HepG2 (cell line): Measurements from ENCODE around the gene CD7. TPM values are rescaled to one million over a fixed set of nuclear protein-coding genes. Genes with fewer than 3 reads are reported as not detected.
A peak's percentile ranks its signal among the peaks of the same experiment; 100 is the strongest.

ENCODE experiments used
- ATF4 ChIP-seq, 2 experiments: fragments of 450-650 bp in 1 of 2; sonication (generic) in 1 of 2; formaldehyde crosslinking; IDR thresholded peaks; 2 replicates each; pipeline versions ENCODE4 v1.5.0 to v1.8.0; 2020 to 2022; ENCODE audit warnings: mild to moderate bottlenecking in 1 of 2, missing genetic modification reagents in 1 of 2
- ATF5 ChIP-seq: sonication (generic); formaldehyde crosslinking; IDR thresholded peaks from 2 replicates; pipeline ENCODE4 v1.4.0; 2020; ENCODE audit warnings: mild to moderate bottlenecking, low read depth, missing genetic modification reagents
- CBX5 ChIP-seq: sonication (generic); formaldehyde crosslinking; IDR thresholded peaks from 2 replicates; pipeline ENCODE4 v1.4.0; 2020; ENCODE audit warnings: missing genetic modification reagents, borderline replicate concordance
- CHD4 ChIP-seq: fragments of 200-600 bp; sonication (generic); IDR thresholded peaks from 2 replicates; pipeline ENCODE4 v1.7.0; 2017; ENCODE audit warnings: mild to moderate bottlenecking, low read length, borderline replicate concordance
- FOXK2 ChIP-seq: fragments of 450-650 bp; IDR thresholded peaks from 2 replicates; pipeline ENCODE4 v1.6.1; 2016
- HDAC6 ChIP-seq: fragments of 200-600 bp; sonication (generic); IDR thresholded peaks from 2 replicates; pipeline ENCODE4 v1.7.0; 2017; ENCODE audit warnings: mild to moderate bottlenecking, antibody characterized with exemption, low read length, low read depth
- HNRNPH1 ChIP-seq: fragments of 200-400 bp; formaldehyde crosslinking; optimal IDR thresholded peaks from 2 replicates; pipeline ENCODE3; 2017; ENCODE audit warnings: mild to moderate bottlenecking, low read depth, low read length
- NFE2L1 ChIP-seq: sonication (generic); formaldehyde crosslinking; IDR thresholded peaks from 2 replicates; pipeline ENCODE4 v1.4.0; 2020; ENCODE audit warnings: missing genetic modification reagents, mild to moderate bottlenecking, borderline replicate concordance
- PBX3 ChIP-seq: sonication (generic); formaldehyde crosslinking; IDR thresholded peaks from 2 replicates; pipeline ENCODE4 v1.8.1; 2023; ENCODE audit warnings: missing genetic modification reagents, inconsistent platforms, borderline replicate concordance
- PTBP1 ChIP-seq: fragments of 200-400 bp; formaldehyde crosslinking; IDR thresholded peaks from 2 replicates; pipeline ENCODE4 v1.6.1; 2018; ENCODE audit warnings: low read length, low read depth; ENCODE audit not compliant: poor library complexity, severe bottlenecking
- SNAPC5 ChIP-seq: sonication (generic); formaldehyde crosslinking; IDR thresholded peaks from 2 replicates; pipeline ENCODE4 v1.8.1; 2023; ENCODE audit warnings: mild to moderate bottlenecking, missing genetic modification reagents, borderline replicate concordance
- TFE3 ChIP-seq: IDR thresholded peaks from 2 replicates; pipeline ENCODE4 v1.6.1; 2016
- ZKSCAN8 ChIP-seq: IDR thresholded peaks from 2 replicates; pipeline ENCODE4 v1.6.1; 2016; ENCODE audit warnings: borderline replicate concordance, missing genetic modification reagents, missing compliant biosample characterization
- ZNF281 ChIP-seq: sonication (generic); formaldehyde crosslinking; IDR thresholded peaks from 2 replicates; pipeline ENCODE4 v1.4.0; 2020; ENCODE audit warnings: missing genetic modification reagents, borderline replicate concordance
- ZNF564 ChIP-seq: sonication (generic); formaldehyde crosslinking; IDR thresholded peaks from 2 replicates; pipeline ENCODE4 v1.8.1; 2023; ENCODE audit warnings: mild to moderate bottlenecking, missing genetic modification reagents
- ZNF639 ChIP-seq: conservative IDR thresholded peaks from 2 replicates; pipeline ENCODE4 v1.6.1; 2018; ENCODE audit warnings: missing genetic modification reagents
- ZNF777 ChIP-seq: sonication (generic); formaldehyde crosslinking; IDR thresholded peaks from 2 replicates; pipeline ENCODE4 v1.4.0; 2020; ENCODE audit warnings: missing genetic modification reagents
- ZSCAN22 ChIP-seq: sonication (generic); formaldehyde crosslinking; IDR thresholded peaks from 2 replicates; pipeline ENCODE4 v1.4.0; 2020; ENCODE audit warnings: mild to moderate bottlenecking, missing genetic modification reagents
- polyA plus RNA-seq, 8 experiments: library from polyadenylated mRNA; depleted of rRNA in 3 of 8; stranded (reverse) in 7 of 8; unstranded in 1 of 8; fragments of >200 nt; fragmentation: Illumina TruSeq in 4 of 8; extraction: Trizol in 4 of 8; gene quantifications; 2 replicates each; pipeline versions ENCODE4 v1.2.1 to v1.2.3, GENCODE V29; 2011 to 2016; ENCODE audit warnings: low read depth in 4 of 8, missing spikeins in 1 of 8, mixed read lengths in 1 of 8; ENCODE audit not compliant: insufficient read depth in 1 of 8
- total RNA-seq, 5 experiments: library from RNA; depleted of rRNA; stranded (reverse); fragments of >200 nt; fragmentation: Illumina TruSeq; extraction: Trizol; gene quantifications; 2 replicates each; pipeline ENCODE4 v1.2.3, GENCODE V29; 2016; ENCODE audit warnings: low read depth in 1 of 5

CD7 gene
- total and polyA plus RNA-seq, 2 of the 13 experiments (the other 11 are each of a cell fraction or from before 2014, with no cell fraction given): 67.6 to 76.4 TPM

GRCh38 chr17:82328141-82328993 lies 11.0 kb upstream of the CD7 start (continued):
- peak; percentile 99 for TF ChIP-seq TFE3
- peak; percentile 87 for TF ChIP-seq ZKSCAN8 (CRISPR knock-in tag)
- TF ChIP-seq ATF5 (CRISPR knock-in tag): no peak
- no peak for TF ChIP-seq PBX3 (CRISPR knock-in tag)
- TF ChIP-seq ZNF639: peak; percentile 72; the same call in 1 of the 2 replicates
- peak; percentile 67 for TF ChIP-seq HNRNPH1
- TF ChIP-seq HDAC6: no peak
- no peak for TF ChIP-seq ATF4 (CRISPR knock-in tag; IDR thresholded peaks at IDR 0.05)
- TF ChIP-seq NFE2L1 (CRISPR knock-in tag): no peak
- TF ChIP-seq ZNF564 (CRISPR knock-in tag): no peak
- peak; percentile 83 for TF ChIP-seq FOXK2
- TF ChIP-seq CHD4: peak; percentile 87
- peak; percentile 87 for TF ChIP-seq CBX5
- TF ChIP-seq ZNF777 (CRISPR knock-in tag): no peak; the same call in 1 of the 2 replicates
- TF ChIP-seq SNAPC5 (CRISPR knock-in tag): peak; percentile 89; the same call in 1 of the 2 replicates
- TF ChIP-seq PTBP1: no peak
- TF ChIP-seq ZNF281: peak; percentile 65; the same call in 1 of the 2 replicates
- TF ChIP-seq ZSCAN22: 0 out of 2 replicates have a peak, but pooled peaks have one; percentile 58
